Measurements from ENCODE around the gene PRPF8.
A peak's percentile ranks its signal among the peaks of the same experiment; 100 is the strongest.
"Not testable (repeated sequence)": the region's sequence is repeated elsewhere in the genome, so short reads cannot be mapped to it uniquely, and the experiment has no call there.

PRPF8 gene

DNA sequence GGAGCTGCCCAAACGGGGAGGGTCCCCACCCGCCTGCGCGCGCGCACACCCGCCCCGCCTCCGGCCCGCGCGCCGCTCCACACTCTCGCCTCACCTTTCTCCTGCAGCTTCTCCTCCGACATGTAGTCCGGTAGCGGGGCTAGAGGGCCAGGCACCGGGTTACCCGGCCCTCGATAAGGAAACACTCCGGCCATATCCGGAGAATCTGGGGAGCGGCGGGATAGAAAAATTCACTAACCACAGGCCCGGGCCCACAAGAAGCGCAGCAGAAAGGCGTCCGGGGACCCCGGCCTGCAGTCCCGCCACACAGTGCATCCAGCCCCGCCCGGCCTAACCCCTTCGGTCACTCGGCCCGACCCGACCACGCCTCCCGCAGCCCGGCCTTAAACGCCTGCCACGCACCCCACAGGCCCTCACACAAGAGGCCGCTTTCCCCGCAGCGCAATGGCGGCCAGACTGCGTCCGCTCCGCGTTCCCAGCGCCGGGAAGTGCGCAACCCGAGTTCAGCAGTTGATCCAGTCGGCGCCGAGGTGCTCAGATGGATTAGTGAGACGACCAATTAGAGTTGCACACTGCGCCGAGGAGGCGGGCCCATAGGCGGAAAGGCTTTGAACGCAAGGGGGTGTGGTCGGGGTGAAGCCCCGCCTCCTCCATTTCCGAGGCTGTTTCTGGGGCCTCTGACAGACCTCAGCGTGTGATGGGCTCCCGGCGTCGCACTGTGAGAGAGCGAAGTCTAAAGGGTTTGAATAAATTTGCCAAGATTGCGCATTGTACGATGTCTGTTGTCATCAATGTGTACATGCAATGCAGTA, at the start of gene PRPF8:
Gene PRPF8 (minus strand): TSS at position 490 of the 812 bp plus-strand sequence. CDS start 296 bp downstream, at position 194.
- peak; percentile 94 for DNase-seq

DNA sequence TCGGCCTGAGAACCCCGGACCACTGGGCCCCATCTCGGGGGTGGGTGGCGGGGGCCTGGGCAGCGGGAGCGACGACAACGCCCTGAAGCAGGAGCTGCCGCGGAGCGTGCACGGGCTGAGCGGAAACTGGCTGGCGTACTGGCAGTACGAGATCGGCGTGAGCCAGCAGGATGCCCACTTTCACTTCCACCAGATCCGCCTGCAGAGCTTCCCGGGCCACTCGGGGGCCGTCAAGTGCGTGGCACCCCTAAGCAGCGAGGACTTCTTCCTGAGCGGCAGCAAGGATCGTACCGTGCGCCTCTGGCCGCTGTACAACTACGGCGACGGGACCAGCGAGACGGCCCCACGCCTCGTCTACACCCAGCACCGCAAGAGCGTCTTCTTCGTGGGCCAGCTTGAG, 49.1 kb upstream of the PRPF8 start:
- no peak for DNase-seq

- no peak for DNase-seq
Observed at GRCh38 chr17:1732833-1733321, 48.2 kb upstream of the PRPF8 start.

GRCh38 chr17:1732241-1732832, 47.7 kb upstream of the PRPF8 start:
- DNase-seq: no peak

GRCh38 chr17:1731194-1731506, 46.5 kb upstream of the PRPF8 start:
- DNase-seq: no peak

DNA sequence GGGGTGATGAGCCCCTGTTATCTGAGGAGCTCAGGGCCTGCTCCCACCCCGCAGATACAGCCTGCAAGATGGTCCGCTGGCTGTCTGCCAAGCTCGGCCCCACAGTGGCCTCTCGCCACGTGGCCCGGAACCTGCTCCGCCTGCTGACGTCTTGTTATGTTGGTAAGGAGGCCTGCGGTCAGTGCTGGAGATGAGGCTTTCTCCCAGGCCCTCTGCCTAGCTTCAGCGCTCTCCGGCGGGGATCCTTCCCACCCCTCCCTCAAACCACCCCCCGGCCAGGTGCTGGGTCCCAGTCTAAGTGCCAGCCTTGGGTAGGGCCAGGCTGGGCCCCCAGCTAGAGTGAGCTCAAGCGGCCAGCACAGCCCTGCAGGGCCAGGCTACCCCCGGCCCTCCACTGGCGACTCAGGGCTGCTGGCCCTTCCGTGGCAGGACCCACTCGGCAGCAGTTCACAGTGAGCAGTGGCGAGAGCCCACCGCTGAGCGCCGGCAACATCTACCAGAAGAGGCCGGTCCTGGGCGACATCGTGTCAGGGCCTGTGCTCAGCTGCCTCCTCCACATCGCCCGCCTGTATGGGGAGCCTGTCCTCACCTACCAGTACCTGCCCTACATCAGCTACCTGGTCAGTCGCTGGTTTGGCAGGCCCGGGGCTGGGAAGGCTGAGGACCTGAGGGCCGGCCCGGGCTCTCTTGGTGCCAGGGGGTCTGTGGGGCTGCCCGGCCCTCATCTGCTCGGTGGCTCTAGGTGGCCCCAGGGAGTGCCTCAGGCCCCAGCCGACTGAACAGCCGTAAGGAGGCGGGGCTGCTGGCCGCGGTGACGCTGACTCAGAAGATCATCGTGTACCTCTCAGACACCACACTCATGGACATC, 45.9 kb upstream of the PRPF8 start:
- DNase-seq: no peak

GRCh38 chr17:1729966-1730325, 45.3 kb upstream of the PRPF8 start:
- DNase-seq: no peak

DNA sequence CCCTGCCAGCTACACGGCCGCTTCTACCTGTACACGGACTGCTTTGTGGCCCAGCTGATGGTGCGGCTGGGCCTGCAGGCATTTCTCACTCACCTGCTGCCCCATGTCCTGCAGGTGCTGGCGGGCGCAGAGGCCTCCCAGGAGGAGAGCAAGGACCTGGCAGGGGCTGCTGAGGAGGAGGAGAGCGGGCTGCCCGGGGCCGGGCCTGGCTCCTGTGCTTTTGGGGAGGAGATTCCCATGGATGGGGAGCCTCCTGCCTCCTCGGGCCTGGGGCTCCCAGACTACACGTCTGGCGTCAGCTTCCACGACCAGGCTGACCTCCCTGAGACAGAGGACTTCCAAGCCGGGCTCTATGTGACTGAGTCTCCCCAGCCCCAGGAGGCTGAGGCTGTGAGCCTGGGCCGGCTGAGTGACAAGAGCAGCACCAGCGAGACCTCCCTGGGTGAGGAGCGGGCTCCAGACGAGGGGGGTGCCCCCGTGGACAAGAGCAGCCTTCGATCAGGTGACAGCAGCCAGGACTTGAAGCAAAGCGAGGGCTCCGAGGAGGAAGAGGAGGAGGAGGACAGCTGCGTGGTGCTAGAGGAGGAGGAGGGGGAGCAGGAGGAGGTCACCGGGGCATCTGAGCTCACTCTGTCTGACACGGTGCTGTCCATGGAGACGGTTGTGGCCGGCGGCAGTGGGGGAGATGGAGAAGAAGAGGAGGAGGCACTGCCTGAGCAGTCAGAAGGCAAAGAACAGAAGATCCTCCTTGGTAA, 43.4 kb upstream of the PRPF8 start:
- no peak for DNase-seq

GRCh38 chr17:1727258-1727789, 42.7 kb upstream of the PRPF8 start:
- no peak for DNase-seq

GRCh38 chr17:1726626-1727257, 42.1 kb upstream of the PRPF8 start:
- DNase-seq: no peak

GRCh38 chr17:1725642-1726511, 41.2 kb upstream of the PRPF8 start:
- no peak for DNase-seq

DNA sequence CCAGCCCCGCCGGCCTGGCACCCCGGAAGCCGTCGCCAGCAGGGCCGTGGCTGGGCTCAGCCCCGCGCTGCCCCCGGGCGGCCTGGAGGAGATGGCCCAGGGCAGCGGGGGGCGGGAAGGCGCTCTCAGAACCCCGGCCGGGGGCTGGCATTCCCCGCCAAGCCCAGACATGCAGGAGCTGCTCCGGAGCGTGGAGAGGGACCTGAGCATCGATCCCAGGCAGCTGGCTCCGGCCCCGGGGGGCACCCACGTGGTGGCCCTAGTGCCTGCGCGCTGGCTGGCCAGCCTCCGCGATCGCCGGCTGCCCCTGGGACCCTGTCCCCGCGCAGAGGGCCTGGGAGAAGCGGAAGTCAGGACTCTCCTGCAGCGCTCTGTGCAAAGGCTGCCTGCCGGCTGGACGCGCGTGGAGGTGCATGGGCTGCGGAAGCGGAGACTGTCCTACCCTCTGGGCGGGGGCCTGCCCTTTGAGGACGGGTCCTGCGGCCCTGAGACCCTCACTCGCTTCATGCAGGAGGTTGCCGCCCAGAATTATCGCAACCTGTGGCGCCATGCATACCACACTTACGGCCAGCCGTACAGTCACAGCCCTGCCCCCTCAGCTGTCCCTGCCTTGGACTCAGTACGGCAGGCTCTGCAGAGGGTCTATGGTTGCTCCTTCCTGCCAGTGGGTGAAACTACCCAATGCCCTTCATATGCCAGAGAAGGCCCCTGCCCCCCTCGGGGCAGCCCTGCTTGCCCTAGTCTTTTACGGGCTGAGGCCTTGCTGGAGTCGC, 40.4 kb upstream of the PRPF8 start:
- no peak for DNase-seq

DNA sequence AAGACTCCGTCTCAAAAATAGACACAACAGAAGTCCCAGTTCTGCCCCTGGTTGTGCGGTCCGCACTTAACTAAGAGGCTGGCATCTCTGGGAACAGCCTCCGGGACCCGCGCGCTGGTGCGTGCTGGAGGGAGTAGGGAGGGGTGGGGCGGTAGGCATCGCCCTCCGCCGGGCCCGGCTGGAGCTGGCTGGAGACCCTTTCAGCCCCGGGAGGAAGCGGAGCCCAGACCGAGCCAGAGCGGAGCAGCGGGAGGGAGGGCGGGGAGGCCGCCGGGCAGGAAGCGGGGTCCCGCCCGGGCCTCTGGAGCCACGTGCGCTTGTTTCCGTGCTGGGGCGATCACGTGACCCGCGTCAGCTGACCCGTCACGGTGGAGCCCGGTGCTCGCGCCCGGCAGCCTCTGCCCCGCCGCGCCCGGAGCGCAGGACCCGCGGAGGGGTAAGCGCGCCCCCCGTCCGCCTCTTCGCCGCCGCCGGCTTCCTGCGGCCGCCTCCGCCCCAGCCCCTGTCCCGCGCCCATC, 39.7 kb upstream of the PRPF8 start, which contains the start of gene WDR81:
Gene WDR81 (plus strand): TSS at position 354 of the 518 bp plus-strand sequence. CDS start 256 bp downstream, outside the sequence.
- peak; percentile 55 for DNase-seq

DNA sequence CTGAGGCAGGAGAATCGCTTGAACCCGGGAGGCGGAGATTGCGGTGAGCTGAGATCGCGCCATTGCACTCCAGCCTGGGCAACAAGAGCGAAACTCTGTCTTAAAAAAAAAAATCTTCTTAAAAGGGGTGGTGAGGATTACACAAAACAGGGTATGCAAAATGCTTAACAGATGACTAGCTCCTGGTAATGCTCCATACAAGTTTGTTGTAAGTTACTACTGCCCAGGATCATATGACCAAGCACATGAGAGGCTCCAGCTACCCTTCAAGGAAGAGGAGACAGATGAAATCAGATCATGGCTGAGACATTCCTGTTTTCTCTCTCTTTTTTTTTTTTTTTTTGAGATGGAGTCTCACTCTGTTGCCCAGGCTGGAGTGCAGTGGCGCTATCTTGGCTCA, 37.4 kb upstream of the PRPF8 start:
- DNase-seq: not testable (repeated sequence)

GRCh38 chr17:1720856-1721386, 36.3 kb upstream of the PRPF8 start:
- DNase-seq: peak; percentile 7

GRCh38 chr17:1718362-1719165, 33.9 kb upstream of the PRPF8 start:
- no peak for DNase-seq

- DNase-seq: peak; percentile 95
Observed at GRCh38 chr17:1716912-1717695, 32.4 kb upstream of the PRPF8 start.
